Liver (tissue), 9 donors: ENCODE measurements around the gene UBE2N. TPM values are rescaled to one million over a fixed set of nuclear protein-coding genes. Genes with fewer than 3 reads are reported as not detected.
"Not testable (repeated sequence)": the region's sequence is repeated elsewhere in the genome, so short reads cannot be mapped to it uniquely, and the experiment has no call there.

Experiments
- DNase-seq: peaks from one replicate; pipeline ENCODE4 v3.0.0-alpha.2; 2017; ENCODE audit warnings: low spot score
- H3K27ac ChIP-seq, 2 donors: one replicate each; pipeline ENCODE4 v1.7.0; 2013; ENCODE audit warnings: inconsistent platforms in 2 of 2, low read length in 2 of 2, control low read depth in 1 of 2, low read depth in 1 of 2, mild to moderate bottlenecking in 1 of 2
- H3K27me3 ChIP-seq, 4 donors: one replicate each; pipeline versions ENCODE4 v1.6.1 to v1.7.0; 2013; ENCODE audit warnings: low read length in 3 of 4, inconsistent platforms in 1 of 4, mild to moderate bottlenecking in 1 of 4, moderate library complexity in 1 of 4; ENCODE audit not compliant: control insufficient read depth in 4 of 4, insufficient read depth in 4 of 4
- H3K36me3 ChIP-seq, 4 donors: one replicate each; pipeline versions ENCODE4 v1.6.1 to v1.7.0; 2013; ENCODE audit warnings: low read length in 3 of 4, mild to moderate bottlenecking in 3 of 4, low read depth in 1 of 4, moderate library complexity in 1 of 4; ENCODE audit not compliant: control insufficient read depth in 4 of 4, insufficient read depth in 3 of 4
- H3K4me1 ChIP-seq, 4 donors: one replicate each; pipeline versions ENCODE4 v1.6.1 to v1.7.0; 2013; ENCODE audit warnings: low read length in 3 of 4, mild to moderate bottlenecking in 3 of 4, moderate library complexity in 1 of 4; ENCODE audit not compliant: control insufficient read depth in 4 of 4, insufficient read depth in 4 of 4
- H3K4me3 ChIP-seq, 3 donors: one replicate each; pipeline versions ENCODE4 v1.6.1 to v1.7.0; 2013; ENCODE audit warnings: low read length in 3 of 3, control low read depth in 1 of 3, low read depth in 1 of 3, mild to moderate bottlenecking in 1 of 3
- H3K9ac ChIP-seq, 2 donors: one replicate each; pipeline ENCODE4 v1.7.0; 2013; ENCODE audit warnings: low read length in 2 of 2, mild to moderate bottlenecking in 2 of 2, moderate library complexity in 2 of 2, control low read depth in 1 of 2, low read depth in 1 of 2
- H3K9me3 ChIP-seq, 4 donors: one replicate each; pipeline versions ENCODE4 v1.6.1 to v1.7.0; 2013; ENCODE audit warnings: low read length in 3 of 4; ENCODE audit not compliant: control insufficient read depth in 4 of 4
- ATF3 ChIP-seq: IDR thresholded peaks from 2 replicates; pipeline ENCODE4 v1.6.1; 2016; ENCODE audit warnings: antibody characterized with exemption
- EGR1 ChIP-seq, 2 donors: IDR thresholded peaks; 2 replicates each; pipeline ENCODE4 v1.6.1; 2016 to 2018; ENCODE audit warnings: antibody characterized with exemption in 2 of 2, low read depth in 2 of 2
- FOXA1 ChIP-seq: IDR thresholded peaks from 2 replicates; pipeline ENCODE4 v1.6.1; 2016; ENCODE audit warnings: antibody characterized with exemption
- FOXA2 ChIP-seq: IDR thresholded peaks from 2 replicates; pipeline ENCODE4 v1.6.1; 2016; ENCODE audit warnings: antibody characterized with exemption
- HNF4A ChIP-seq, 2 donors: conservative IDR thresholded peaks; 2 replicates each; pipeline ENCODE4 v1.6.1; 2016; ENCODE audit warnings: antibody characterized with exemption in 2 of 2, mild to moderate bottlenecking in 2 of 2
- JUND ChIP-seq, 2 donors: IDR thresholded peaks; 2 replicates each; pipeline ENCODE4 v1.6.1; 2016; ENCODE audit warnings: antibody characterized with exemption in 2 of 2
- MAX ChIP-seq: IDR thresholded peaks from 2 replicates; pipeline ENCODE4 v1.6.1; 2016; ENCODE audit warnings: antibody characterized with exemption
- NR2F2 ChIP-seq: IDR thresholded peaks from 2 replicates; pipeline ENCODE4 v1.6.1; 2016; ENCODE audit warnings: antibody characterized with exemption
- RAD21 ChIP-seq, 2 donors: IDR thresholded peaks; 2 replicates each; pipeline ENCODE4 v1.6.1; 2016; ENCODE audit warnings: antibody characterized with exemption in 2 of 2, mild to moderate bottlenecking in 2 of 2
- REST ChIP-seq: IDR thresholded peaks from 2 replicates; pipeline ENCODE4 v1.6.1; 2016; ENCODE audit warnings: antibody characterized with exemption, mild to moderate bottlenecking
- RXRA ChIP-seq, 2 donors: IDR thresholded peaks; 2 replicates each; pipeline ENCODE4 v1.6.1; 2017 to 2018; ENCODE audit warnings: antibody characterized with exemption in 2 of 2, mild to moderate bottlenecking in 1 of 2
- TAF1 ChIP-seq: conservative IDR thresholded peaks from 2 replicates; pipeline ENCODE4 v1.6.1; 2016; ENCODE audit warnings: antibody characterized with exemption, mild to moderate bottlenecking
- YY1 ChIP-seq: IDR thresholded peaks from 2 replicates; pipeline ENCODE4 v1.6.1; 2016; ENCODE audit warnings: antibody characterized with exemption, mild to moderate bottlenecking
- WGBS: extraction: QIAGEN DNeasy Blood & Tissue Kit; methylation state at CpG from one replicate; pipeline ENCODE4 v1.1.7; 2013; 5-methylcytosine and 5-hydroxymethylcytosine counted together
- polyA plus RNA-seq, 2 donors: library from polyadenylated mRNA; stranded (reverse) in 1 of 2; unstranded in 1 of 2; fragments of 200-250 nt in 1 of 2; fragments of >200 nt in 1 of 2; fragmentation: Nextera tagmentation in 1 of 2; extraction: Ambion mirVana in 1 of 2; gene quantifications; one replicate each; pipeline versions ENCODE4 v1.2.1 to v1.2.3, GENCODE V29; 2013 to 2015
- total RNA-seq, 2 donors: library from RNA; depleted of rRNA; stranded (reverse); fragments of >200 nt; gene quantifications; one replicate each; pipeline ENCODE4 v1.2.3, GENCODE V29; 2014
- donor health status: healthy.
- donor health status: healthy.
- donor health status: healthy.
- donor health status: healthy.
- donor health status: healthy.

UBE2N gene
- total and polyA plus RNA-seq, 4 donors = 13.9 to 63.7 (median 32.6) TPM

GRCh38 chr12:93390031-93390430, 51.7 kb downstream of the UBE2N start:
- H3K9ac ChIP-seq = no peak overlapping the region
- no peaks in the 10 kb centered on the region for H3K36me3 ChIP-seq
- no peak for TF ChIP-seq EGR1 (IDR thresholded peaks at IDR 0.05; ENCODE audit: low read depth in 2 of 2)
- peak; percentile 33 for TF ChIP-seq FOXA2
- H3K27ac ChIP-seq = no peak overlapping the region
- no peaks in the 10 kb centered on the region for H3K9me3 ChIP-seq
- DNase-seq = no peak
- no peak overlapping the region for H3K4me3 ChIP-seq
- H3K4me1 ChIP-seq = peaks cover 4 to 18% (median 6%) of the 10 kb centered on the region in 4 donors
- WGBS = 41% methylated on average over 5 of the region's 5 CpGs
- H3K27me3 ChIP-seq = no peaks in the 10 kb centered on the region

- H3K27me3 ChIP-seq = no peaks in the 10 kb centered on the region
- no peak overlapping the region for H3K4me3 ChIP-seq
- no peaks in the 10 kb centered on the region for H3K36me3 ChIP-seq
- no peak for DNase-seq
- H3K9ac ChIP-seq = no peak overlapping the region
- 89% methylated on average over 2 of the region's 2 CpGs for WGBS
- TF ChIP-seq NR2F2 (no peak), RXRA (IDR thresholded peaks at IDR 0.05) (no peak), ATF3 (no peak), JUND (IDR thresholded peaks at IDR 0.05) (no peak), FOXA2 (no peak), RAD21 (IDR thresholded peaks at IDR 0.05) (no peak), FOXA1 (no peak), YY1 (no peak), HNF4A (conservative IDR thresholded peaks at IDR 0.05) (no peak), TAF1 (no peak), MAX (no peak), REST (no peak)
- peaks cover 6 to 20% (median 9%) of the 10 kb centered on the region in 4 donors for H3K4me1 ChIP-seq
- H3K9me3 ChIP-seq = no peaks in the 10 kb centered on the region
- no peak overlapping the region for H3K27ac ChIP-seq
These were observed 54.0 kb downstream of the UBE2N start for GRCh38 chr12:93387780-93388179.

GRCh38 chr12:93381976-93382437, 59.7 kb downstream of the UBE2N start:
- not testable (repeated sequence) for DNase-seq, H3K27ac ChIP-seq, H3K9ac ChIP-seq, H3K27me3 ChIP-seq, H3K36me3 ChIP-seq, H3K4me3 ChIP-seq, H3K9me3 ChIP-seq
- peaks cover 3 to 25% (median 18%) of the 10 kb centered on the region in 4 donors for H3K4me1 ChIP-seq
- 93% methylated on average over 5 of the region's 5 CpGs for WGBS
